CMK (cell line): Measurements from ENCODE around the gene TMEM187.

Experiments
- DNase-seq: peaks from one replicate; pipeline ENCODE4 v3.0.0-alpha.2; 2010; ENCODE audit warnings: low read depth

TMEM187 gene, protein sequence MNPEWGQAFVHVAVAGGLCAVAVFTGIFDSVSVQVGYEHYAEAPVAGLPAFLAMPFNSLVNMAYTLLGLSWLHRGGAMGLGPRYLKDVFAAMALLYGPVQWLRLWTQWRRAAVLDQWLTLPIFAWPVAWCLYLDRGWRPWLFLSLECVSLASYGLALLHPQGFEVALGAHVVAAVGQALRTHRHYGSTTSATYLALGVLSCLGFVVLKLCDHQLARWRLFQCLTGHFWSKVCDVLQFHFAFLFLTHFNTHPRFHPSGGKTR

DNA sequence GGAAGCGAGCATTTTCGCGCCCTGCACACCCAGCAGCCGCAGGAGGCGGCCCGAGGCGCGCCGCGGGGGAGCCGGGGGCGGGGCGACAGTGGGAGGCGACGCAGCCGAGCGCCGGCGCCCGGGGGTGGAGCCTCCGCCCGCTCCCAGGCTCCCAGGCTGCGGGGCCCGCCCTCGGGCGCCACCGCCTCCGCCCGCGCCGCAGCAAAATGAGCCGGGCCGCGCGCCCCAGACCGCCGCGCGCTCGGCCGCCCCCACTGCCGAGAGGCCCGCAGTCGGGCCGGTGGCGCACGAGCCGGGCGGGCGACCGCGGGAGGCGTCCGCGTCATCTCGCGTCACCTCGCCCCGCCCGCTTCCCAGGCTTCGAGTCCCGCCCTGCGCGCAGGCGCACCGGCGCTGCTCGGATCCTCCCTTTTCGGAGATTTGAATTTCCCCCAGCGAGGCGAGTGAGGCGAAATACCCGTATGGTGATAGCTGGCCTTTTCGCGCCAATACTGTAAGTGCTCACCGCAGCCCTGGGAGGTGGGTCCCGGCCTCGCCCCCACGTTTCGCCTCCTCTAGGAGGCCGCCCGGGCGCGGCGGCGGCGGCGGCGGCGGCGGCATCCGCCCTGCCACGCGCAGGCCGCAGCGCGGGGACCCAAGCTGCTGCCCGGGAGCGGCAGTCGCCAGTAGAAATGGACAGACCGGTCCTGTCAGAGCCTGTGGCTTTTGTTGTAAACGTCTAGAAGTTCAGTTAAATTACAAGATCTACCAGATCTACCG is at the start of gene TMEM187:
TSS of gene TMEM187 (plus strand) at position 387 of the 759 bp plus-strand sequence. CDS start 9,309 bp downstream, outside the sequence.
- DNase-seq = peak; percentile 66

- DNase-seq = no peak
Observed at GRCh38 chrX:153922932-153923857, 49.4 kb upstream of the TMEM187 start.

- no peak for DNase-seq
Observed at GRCh38 chrX:153924149-153924861, 48.2 kb upstream of the TMEM187 start.

- no peak for DNase-seq
Observed at GRCh38 chrX:153925387-153925738, 47.2 kb upstream of the TMEM187 start.

- no peak for DNase-seq
Observed at GRCh38 chrX:153925739-153926551, 46.6 kb upstream of the TMEM187 start, which contains the start of gene ARHGAP4. TSS of gene ARHGAP4 (minus strand) at chrX:153926264. CDS start at chrX:153926202, 62 bp downstream.

- no peak for DNase-seq
Observed at GRCh38 chrX:153926552-153926857, 46.0 kb upstream of the TMEM187 start.

- peak; percentile 81 for DNase-seq
Observed at GRCh38 chrX:153926858-153927671, 45.5 kb upstream of the TMEM187 start.

GRCh38 chrX:153927672-153927921 is 45.0 kb upstream of the TMEM187 start:
- no peak for DNase-seq

- peak; percentile 89 for DNase-seq
Observed at GRCh38 chrX:153927922-153928760, 44.4 kb upstream of the TMEM187 start.

DNA sequence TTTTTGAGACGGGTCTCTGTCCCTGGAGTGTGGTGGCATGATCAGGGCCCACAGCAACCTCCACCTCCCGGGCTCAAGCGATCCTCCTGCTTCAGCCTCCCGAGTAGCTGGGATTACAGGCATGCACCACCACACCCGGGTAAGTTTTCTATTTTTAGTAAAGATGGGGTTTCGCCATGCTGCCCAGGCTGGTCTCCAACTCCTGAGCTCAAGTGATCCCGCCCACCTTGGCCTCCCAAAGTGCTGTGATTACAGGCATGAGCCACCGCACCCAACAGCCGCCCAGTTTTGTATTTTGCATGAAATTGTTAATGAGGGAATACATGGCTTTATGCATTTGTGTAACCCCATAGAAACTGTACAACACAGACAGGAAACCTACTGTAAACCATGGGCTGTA is 43.7 kb upstream of the TMEM187 start:
- DNase-seq = no peak

GRCh38 chrX:153929576-153929975 is 43.0 kb upstream of the TMEM187 start:
- DNase-seq = no peak

DNA sequence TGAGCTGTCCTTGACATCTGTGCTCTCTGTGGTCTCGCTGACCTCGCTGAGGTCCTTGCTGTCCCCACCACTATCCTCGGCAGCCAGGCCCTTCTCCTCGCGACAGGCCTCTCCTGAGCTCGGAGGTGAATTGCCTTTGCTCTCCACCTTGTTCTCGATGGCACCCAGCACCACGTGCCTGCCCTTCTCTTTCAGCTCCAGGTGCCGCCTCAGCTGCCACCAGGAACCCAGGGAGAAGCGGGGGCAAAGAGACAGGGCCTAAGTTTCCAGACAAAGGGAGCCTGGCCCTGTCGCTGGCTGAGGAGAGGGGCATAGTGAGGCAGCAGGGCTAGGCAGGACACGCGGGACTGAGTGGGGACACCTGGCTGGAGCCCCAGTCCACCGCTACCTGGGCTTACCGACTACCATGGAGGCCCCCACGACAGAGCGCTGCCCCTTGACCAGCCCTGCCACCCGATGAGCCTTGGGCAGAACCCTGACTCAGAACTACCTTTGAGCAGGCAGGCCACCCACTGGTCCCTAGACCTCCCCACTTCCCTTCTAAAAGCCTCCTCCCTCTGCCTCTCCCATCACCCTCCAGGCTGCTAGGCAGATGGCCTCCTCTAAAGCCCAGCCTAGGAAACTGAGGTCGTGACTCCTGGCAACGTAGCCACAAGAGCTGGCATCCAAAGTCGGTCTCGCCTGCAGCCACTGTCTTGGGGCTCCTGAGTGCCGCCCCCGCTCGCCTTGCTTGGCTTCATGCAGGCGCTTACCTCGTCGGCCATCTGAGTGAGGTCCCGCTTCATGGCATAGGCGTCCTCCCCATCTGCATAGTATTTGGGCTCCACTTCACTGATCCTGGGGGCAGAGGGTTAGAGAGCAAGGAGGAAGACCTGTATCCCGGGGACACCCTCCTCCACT is 42.3 kb upstream of the TMEM187 start:
- DNase-seq = no peak

DNA sequence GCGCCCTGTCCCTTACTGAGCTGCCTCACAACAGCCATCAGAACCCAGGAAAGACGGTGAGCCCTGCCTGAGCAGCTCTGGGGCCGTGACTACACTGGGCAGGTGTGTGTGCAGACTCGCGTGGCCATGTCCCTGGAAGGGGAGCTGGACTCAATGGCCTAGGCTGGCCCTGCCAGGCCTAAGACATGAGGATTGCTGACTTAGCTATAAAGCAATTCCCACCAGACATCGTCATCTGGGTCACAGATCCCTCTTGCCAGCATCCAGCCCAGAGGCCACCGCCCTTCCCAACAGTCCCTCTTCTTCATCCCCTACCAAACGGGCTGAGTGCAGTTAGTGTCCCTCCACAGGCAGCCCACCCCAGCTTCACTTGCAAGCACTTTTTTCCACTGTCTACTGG is 41.4 kb upstream of the TMEM187 start:
- DNase-seq = no peak

- no peak for DNase-seq
Observed at GRCh38 chrX:153931748-153932147, 40.8 kb upstream of the TMEM187 start.

GRCh38 chrX:153932220-153932915 is 40.2 kb upstream of the TMEM187 start:
- no peak for DNase-seq

DNA sequence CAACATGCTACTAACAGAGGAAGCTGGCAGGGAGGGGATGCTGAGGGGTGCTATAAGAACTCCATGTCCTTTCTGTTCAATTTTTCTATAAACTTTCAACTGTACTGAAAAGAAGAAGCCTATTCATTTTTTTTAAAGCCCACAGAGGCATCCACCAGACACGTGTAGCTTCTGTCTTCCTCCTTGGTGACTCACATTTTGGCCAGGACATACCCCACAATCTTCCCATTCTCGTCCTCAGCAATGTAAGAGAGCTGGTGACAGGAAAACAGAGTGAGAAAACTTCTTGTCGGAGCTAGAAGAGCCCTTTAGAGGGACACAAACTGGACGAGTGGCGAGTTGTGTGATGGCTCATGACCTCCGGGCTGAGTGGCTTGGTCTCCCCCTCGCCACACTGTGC is 38.8 kb upstream of the TMEM187 start:
- no peak for DNase-seq

DNA sequence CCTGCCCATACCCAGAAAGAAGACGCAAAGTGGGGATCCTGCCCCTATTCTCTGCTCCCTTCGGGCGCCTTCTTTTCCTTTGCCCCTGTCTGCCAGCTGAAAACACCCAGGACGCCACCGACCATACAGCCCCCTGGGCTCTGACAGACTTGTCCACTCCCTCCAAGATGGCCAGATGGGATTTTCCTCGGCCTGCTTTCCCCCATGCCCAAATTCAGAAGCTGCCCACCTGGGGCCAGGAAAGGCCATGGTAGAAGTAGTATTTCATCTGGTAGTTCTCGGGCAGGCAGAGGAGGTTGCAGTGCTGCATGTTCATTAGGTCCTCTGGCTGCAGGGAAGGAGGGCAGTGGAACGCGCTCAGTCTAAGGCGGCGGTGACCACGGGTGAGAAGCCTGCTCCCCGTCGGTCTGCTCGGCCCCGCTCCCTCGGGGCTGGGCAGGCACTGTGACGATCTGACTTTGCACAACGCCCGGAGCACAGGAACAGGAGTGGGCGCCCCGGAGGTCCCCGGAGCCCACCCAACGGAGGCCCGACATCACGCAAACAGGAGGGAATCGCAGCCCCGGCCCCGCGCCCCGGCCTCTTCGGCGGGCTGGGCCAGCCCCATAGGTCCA is 38.3 kb upstream of the TMEM187 start:
- no peak for DNase-seq
